DND-41 (cell line): ENCODE measurements around the gene ZNF454.

Experiments used
- CTCF ChIP-seq: IDR thresholded peaks from 2 replicates; pipeline ENCODE4 v1.5.1; 2012; ENCODE audit warnings: borderline replicate concordance, low read length, moderate library complexity, mild to moderate bottlenecking; ENCODE audit not compliant: poor library complexity, severe bottlenecking; ENCODE audit errors: extremely low read depth
- EZH2 ChIP-seq: IDR thresholded peaks from 3 replicates; pipeline ENCODE4 v1.6.1; 2012; ENCODE audit warnings: borderline replicate concordance, low read depth, mild to moderate bottlenecking, moderate library complexity, low read length, inconsistent platforms; ENCODE audit not compliant: severe bottlenecking

- TF ChIP-seq CTCF (no peak), EZH2 (no peak)
These were observed 42.7 kb downstream of the ZNF454 start for GRCh38 chr5:178983728-178984127.
